PC-3 (cell line): Measurements from ENCODE around the gene MB.

ENCODE experiments used
- CTCF ChIP-seq: fragments of 300-600 bp; sonication (generic); conservative IDR thresholded peaks from 2 replicates; pipeline ENCODE4 v1.5.1; 2017; ENCODE audit warnings: antibody characterized with exemption, low read depth, mild to moderate bottlenecking, low read length
- EZH2 ChIP-seq: fragments of 300-600 bp; sonication (generic); IDR thresholded peaks from one replicate; pipeline ENCODE4 v1.6.1; 2017; ENCODE audit warnings: antibody characterized with exemption, mild to moderate bottlenecking, low read length; ENCODE audit not compliant: unreplicated experiment
- EZH2phosphoT487 ChIP-seq: fragments of 300-600 bp; sonication (generic); IDR thresholded peaks from 2 replicates; pipeline ENCODE4 v1.6.1; 2018; ENCODE audit warnings: mild to moderate bottlenecking, antibody characterized with exemption, low read length, borderline replicate concordance

DNA sequence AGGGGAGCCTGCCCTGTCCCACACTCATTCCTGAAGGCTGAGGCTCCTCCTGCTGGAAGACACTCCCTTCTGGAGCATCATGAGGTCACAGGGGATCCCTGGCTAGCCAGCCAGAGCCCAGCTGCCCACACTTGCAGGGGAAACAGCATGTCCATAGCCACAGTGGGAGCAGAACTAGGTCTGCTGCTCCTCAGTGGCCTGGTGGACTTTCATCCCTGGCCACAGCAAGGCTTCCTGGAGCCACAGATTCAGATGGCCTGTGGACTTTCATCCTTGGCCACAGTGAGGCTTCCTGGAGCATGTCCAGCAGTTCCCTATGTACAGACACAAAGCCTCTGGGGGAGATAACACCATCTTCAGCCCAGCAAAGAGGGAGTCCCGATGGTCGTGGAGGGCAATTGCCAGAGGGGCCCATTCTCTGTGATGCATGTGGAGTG lies 25.2 kb upstream of the MB start:
- TF ChIP-seq CTCF (no peak), EZH2 (no peak), EZH2phosphoT487 (no peak)
